Nephron progenitor cell (in vitro differentiated cells): Measurements from ENCODE around the gene KATNB1.

Source experiments
- DNase-seq: peaks from one replicate; pipeline ENCODE4 v3.0.0; 2021
- H3K27ac Mint-ChIP-seq: 2 replicates; pipeline ENCODE4 v1.8.0; 2021; ENCODE audit warnings: mild to moderate bottlenecking, moderate library complexity, mixed read lengths
- H3K27me3 Mint-ChIP-seq: 2 replicates; pipeline ENCODE4 v1.8.0; 2021; ENCODE audit warnings: mild to moderate bottlenecking, low read depth, mixed read lengths; ENCODE audit not compliant: poor library complexity
- H3K36me3 Mint-ChIP-seq: 2 replicates; pipeline ENCODE4 v1.8.0; 2021; ENCODE audit warnings: low read depth, mixed read lengths
- H3K4me1 Mint-ChIP-seq: 2 replicates; pipeline ENCODE4 v1.8.0; 2021; ENCODE audit warnings: mixed read lengths
- H3K4me3 Mint-ChIP-seq: 2 replicates; pipeline ENCODE4 v1.8.0; 2021; ENCODE audit warnings: mild to moderate bottlenecking, moderate library complexity, mixed read lengths
- H3K9me3 Mint-ChIP-seq: 2 replicates; pipeline ENCODE4 v1.8.0; 2021; ENCODE audit warnings: mild to moderate bottlenecking, moderate library complexity, mixed read lengths
- TF ChIP-seq, protein P1 (sequence below): fragments of 200-600 bp; sonication (generic); IDR thresholded peaks from 2 replicates; pipeline ENCODE4 v1.5.0; 2021; ENCODE audit warnings: antibody characterized with exemption

The KATNB1 gene

DNA sequence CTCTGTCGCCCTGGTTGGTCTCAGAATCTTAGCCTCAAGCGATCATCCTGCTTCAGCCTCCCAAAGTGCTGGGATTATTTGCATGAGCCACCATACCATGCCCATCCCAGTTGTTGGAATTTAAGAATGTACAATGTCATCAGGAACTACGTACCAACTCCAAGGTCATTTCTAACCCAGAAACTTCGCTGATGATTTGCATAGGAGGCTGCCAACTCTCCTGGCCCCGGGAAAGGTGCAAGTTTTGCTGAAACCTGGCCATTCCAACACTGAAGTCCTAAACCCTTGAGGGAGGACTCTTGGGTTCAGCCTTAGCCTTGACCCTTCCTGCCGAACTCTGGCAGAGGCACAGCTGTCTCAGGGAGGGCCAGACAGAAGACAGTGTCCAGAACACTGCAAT lies 69.6 kb downstream of the KATNB1 start:
- H3K36me3 Mint-ChIP-seq: no peaks in the 10 kb centered on the region
- TF ChIP-seq, protein P1, sequence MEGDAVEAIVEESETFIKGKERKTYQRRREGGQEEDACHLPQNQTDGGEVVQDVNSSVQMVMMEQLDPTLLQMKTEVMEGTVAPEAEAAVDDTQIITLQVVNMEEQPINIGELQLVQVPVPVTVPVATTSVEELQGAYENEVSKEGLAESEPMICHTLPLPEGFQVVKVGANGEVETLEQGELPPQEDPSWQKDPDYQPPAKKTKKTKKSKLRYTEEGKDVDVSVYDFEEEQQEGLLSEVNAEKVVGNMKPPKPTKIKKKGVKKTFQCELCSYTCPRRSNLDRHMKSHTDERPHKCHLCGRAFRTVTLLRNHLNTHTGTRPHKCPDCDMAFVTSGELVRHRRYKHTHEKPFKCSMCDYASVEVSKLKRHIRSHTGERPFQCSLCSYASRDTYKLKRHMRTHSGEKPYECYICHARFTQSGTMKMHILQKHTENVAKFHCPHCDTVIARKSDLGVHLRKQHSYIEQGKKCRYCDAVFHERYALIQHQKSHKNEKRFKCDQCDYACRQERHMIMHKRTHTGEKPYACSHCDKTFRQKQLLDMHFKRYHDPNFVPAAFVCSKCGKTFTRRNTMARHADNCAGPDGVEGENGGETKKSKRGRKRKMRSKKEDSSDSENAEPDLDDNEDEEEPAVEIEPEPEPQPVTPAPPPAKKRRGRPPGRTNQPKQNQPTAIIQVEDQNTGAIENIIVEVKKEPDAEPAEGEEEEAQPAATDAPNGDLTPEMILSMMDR: no peak
- peaks cover 51% of the 10 kb centered on the region for H3K4me1 Mint-ChIP-seq
- H3K4me3 Mint-ChIP-seq: no peak overlapping the region
- peaks cover 23% of the 10 kb centered on the region for H3K27me3 Mint-ChIP-seq
- H3K27ac Mint-ChIP-seq: no peak overlapping the region
- no peaks in the 10 kb centered on the region for H3K9me3 Mint-ChIP-seq
- no peak for DNase-seq
